Caco-2 (cell line): ENCODE data around the gene NT5DC4. TPM values are rescaled to one million over a fixed set of nuclear protein-coding genes. Genes with fewer than 3 reads are reported as not detected.
"Not testable (repeated sequence)": the region's sequence is repeated elsewhere in the genome, so short reads cannot be mapped to it uniquely, and the experiment has no call there.

Source experiments
- BruUV-seq: library from RNA; stranded (reverse); fragments of 400-500 nt; replicated peaks from 2 replicates; lab custom pipeline; 2021; lab: Mats Ljungman, UMichigan
- CTCF ChIA-PET: fragments of 300-600 bp; sonication (Branson Sonifier 250); formaldehyde crosslinking; loops from one replicate; lab custom pipeline; 2022; ENCODE audit warnings: antibody characterized with exemption; lab: Charles Lee
- POLR2A ChIA-PET: fragments of 300-600 bp; sonication (Branson Sonifier 250); formaldehyde crosslinking; loops from one replicate; lab custom pipeline; 2022; ENCODE audit warnings: antibody characterized with exemption; lab: Charles Lee
- DNase-seq, 2 experiments: peaks; one replicate each; pipeline versions ENCODE4 v3.0.0 to v3.0.0-alpha.2; 2020 to 2022
- H3K27me3 ChIP-seq: replicated peaks from 2 replicates; pipeline ENCODE4 v1.6.0; 2011; ENCODE audit warnings: low read length; ENCODE audit not compliant: control insufficient read depth, insufficient read depth
- H3K36me3 ChIP-seq: 2 replicates; pipeline ENCODE4 v1.5.1; 2011; ENCODE audit warnings: low read length; ENCODE audit not compliant: control insufficient read depth, insufficient read depth
- H3K4me1 ChIP-seq: fragments of 250-450 bp; sonication (Bioruptor Pico); 2 replicates; pipeline ENCODE4 v1.5.1; 2020; ENCODE audit warnings: mild to moderate bottlenecking
- H3K4me3 ChIP-seq: 2 replicates; pipeline ENCODE4 v1.5.1; 2011; ENCODE audit warnings: low read depth, mild to moderate bottlenecking, control low read depth, low read length
- H3K9me3 ChIP-seq: fragments of 250-450 bp; sonication (Bioruptor Pico); 2 replicates; pipeline ENCODE4 v1.5.1; 2020; ENCODE audit warnings: mild to moderate bottlenecking, moderate library complexity
- H3K27ac Mint-ChIP-seq: one replicate; pipeline ENCODE4 v1.8.0; 2022; ENCODE audit warnings: mixed read lengths; ENCODE audit not compliant: unreplicated experiment
- H3K27me3 Mint-ChIP-seq: one replicate; pipeline ENCODE4 v1.8.0; 2022; ENCODE audit warnings: mixed read lengths; ENCODE audit not compliant: insufficient read depth, unreplicated experiment
- H3K36me3 Mint-ChIP-seq: one replicate; pipeline ENCODE4 v1.8.0; 2022; ENCODE audit warnings: mild to moderate bottlenecking, mixed read lengths; ENCODE audit not compliant: insufficient read depth, unreplicated experiment
- H3K4me1 Mint-ChIP-seq: one replicate; pipeline ENCODE4 v1.8.0; 2022; ENCODE audit warnings: low read depth, mixed read lengths; ENCODE audit not compliant: unreplicated experiment
- H3K4me3 Mint-ChIP-seq: one replicate; pipeline ENCODE4 v1.8.0; 2022; ENCODE audit warnings: mild to moderate bottlenecking, moderate library complexity, mixed read lengths; ENCODE audit not compliant: unreplicated experiment
- H3K9me3 Mint-ChIP-seq: one replicate; pipeline ENCODE4 v1.8.0; 2022; ENCODE audit warnings: mixed read lengths; ENCODE audit not compliant: unreplicated experiment
- intact Hi-C: fragments of 100-400 bp; cut with micrococcal nuclease; formaldehyde crosslinking; loops from one replicate; pipeline ENCODE4 v1.10.0; 2022; ENCODE audit not compliant: unreplicated experiment
- total RNA-seq: library from RNA; stranded (reverse); gene quantifications from 2 replicates; pipeline ENCODE4 v1.2.3, GENCODE V29; 2022
- TF ChIP-seq, protein P1 (sequence below), 2 experiments: fragments of 200-600 bp in 1 of 2; IDR thresholded peaks; 1 replicate in 1 of 2; 2 replicates in 1 of 2; pipeline versions ENCODE4 v1.5.1 to v1.8.0; 2011 to 2022; ENCODE audit warnings: antibody characterized with exemption in 1 of 2, control low read depth in 1 of 2, inconsistent platforms in 1 of 2, low read depth in 1 of 2, low read length in 1 of 2, mild to moderate bottlenecking in 1 of 2, moderate library complexity in 1 of 2; ENCODE audit not compliant: insufficient read depth in 1 of 2, severe bottlenecking in 1 of 2, unreplicated experiment in 1 of 2

Gene NT5DC4
- total RNA-seq, 1 experiment from 2014 or later, result 4.0 TPM

GRCh38 chr2:112716826-112717352 is 3.9 kb upstream of the NT5DC4 start:
- BruUV-seq, CTCF ChIA-PET: not testable (repeated sequence)

GRCh38 chr2:112718863-112719370 is 1.9 kb upstream of the NT5DC4 start:
- H3K27me3 ChIP-seq, result no peaks in the 10 kb centered on the region
- POLR2A ChIA-PET, result no interaction called here
- no peaks in the 10 kb centered on the region for H3K4me1 Mint-ChIP-seq
- H3K27ac Mint-ChIP-seq, result no peak overlapping the region
- no peaks in the 10 kb centered on the region for H3K36me3 Mint-ChIP-seq
- H3K4me3 Mint-ChIP-seq, result no peak overlapping the region
- no peaks in the 10 kb centered on the region for H3K36me3 ChIP-seq
- H3K9me3 Mint-ChIP-seq, result no peaks in the 10 kb centered on the region
- no peaks in the 10 kb centered on the region for H3K9me3 ChIP-seq
- no peaks in the 10 kb centered on the region for H3K4me1 ChIP-seq
- CTCF ChIA-PET, result interaction anchor here (0.5 kb wide), 1 partner anchor 240 kb away, joined by 3 read pairs; no protein-coding TSS in a partner anchor
- peaks cover 3% of the 10 kb centered on the region for H3K27me3 Mint-ChIP-seq
- BruUV-seq, result no TSS peak
- intact Hi-C loops, result no loop called here
- no peak for DNase-seq
- H3K4me3 ChIP-seq, result no peak overlapping the region
- TF ChIP-seq, protein P1, sequence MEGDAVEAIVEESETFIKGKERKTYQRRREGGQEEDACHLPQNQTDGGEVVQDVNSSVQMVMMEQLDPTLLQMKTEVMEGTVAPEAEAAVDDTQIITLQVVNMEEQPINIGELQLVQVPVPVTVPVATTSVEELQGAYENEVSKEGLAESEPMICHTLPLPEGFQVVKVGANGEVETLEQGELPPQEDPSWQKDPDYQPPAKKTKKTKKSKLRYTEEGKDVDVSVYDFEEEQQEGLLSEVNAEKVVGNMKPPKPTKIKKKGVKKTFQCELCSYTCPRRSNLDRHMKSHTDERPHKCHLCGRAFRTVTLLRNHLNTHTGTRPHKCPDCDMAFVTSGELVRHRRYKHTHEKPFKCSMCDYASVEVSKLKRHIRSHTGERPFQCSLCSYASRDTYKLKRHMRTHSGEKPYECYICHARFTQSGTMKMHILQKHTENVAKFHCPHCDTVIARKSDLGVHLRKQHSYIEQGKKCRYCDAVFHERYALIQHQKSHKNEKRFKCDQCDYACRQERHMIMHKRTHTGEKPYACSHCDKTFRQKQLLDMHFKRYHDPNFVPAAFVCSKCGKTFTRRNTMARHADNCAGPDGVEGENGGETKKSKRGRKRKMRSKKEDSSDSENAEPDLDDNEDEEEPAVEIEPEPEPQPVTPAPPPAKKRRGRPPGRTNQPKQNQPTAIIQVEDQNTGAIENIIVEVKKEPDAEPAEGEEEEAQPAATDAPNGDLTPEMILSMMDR (IDR thresholded peaks at IDR 0.05; ENCODE audit: insufficient read depth in 1 of 2, low read depth in 1 of 2, low read length in 1 of 2, severe bottlenecking in 1 of 2, unreplicated experiment in 1 of 2), result no peak

More at GRCh38 chr2:112716826-112717352, 3.9 kb upstream of the NT5DC4 start:
- H3K36me3 ChIP-seq, POLR2A ChIA-PET, H3K27ac Mint-ChIP-seq, H3K4me3 ChIP-seq, H3K27me3 Mint-ChIP-seq, intact Hi-C loops, H3K4me1 ChIP-seq, H3K9me3 Mint-ChIP-seq, H3K9me3 ChIP-seq, H3K27me3 ChIP-seq, H3K36me3 Mint-ChIP-seq, DNase-seq, H3K4me3 Mint-ChIP-seq: not testable (repeated sequence)
- peaks cover 10% of the 10 kb centered on the region for H3K4me1 Mint-ChIP-seq

GRCh38 chr2:112721819-112722522 is 1.2 kb downstream of the NT5DC4 start:
- POLR2A ChIA-PET, result no interaction called here
- intact Hi-C loops, result no loop called here

More at GRCh38 chr2:112721819-112722522, 1.2 kb downstream of the NT5DC4 start:
- Mint-ChIP-seq H3K27ac (no peak overlapping the region), H3K4me3 (no peak overlapping the region), H3K36me3 (peaks cover 8% of the 10 kb centered on the region), H3K4me1 (peaks cover 10% of the 10 kb centered on the region), H3K9me3 (no peaks in the 10 kb centered on the region), H3K27me3 (peaks cover 3% of the 10 kb centered on the region)
- Histone ChIP-seq H3K27me3 (no peaks in the 10 kb centered on the region), H3K9me3 (no peaks in the 10 kb centered on the region), H3K36me3 (no peaks in the 10 kb centered on the region), H3K4me1 (peaks cover 21% of the 10 kb centered on the region), H3K4me3 (no peak overlapping the region)
- DNase-seq, result no peak
- TF ChIP-seq, protein P1 (IDR thresholded peaks at IDR 0.05; ENCODE audit: insufficient read depth in 1 of 2, low read depth in 1 of 2, low read length in 1 of 2, severe bottlenecking in 1 of 2, unreplicated experiment in 1 of 2), result no peak
- no TSS peak for BruUV-seq
- CTCF ChIA-PET, result no interaction called here
